Spinal cord (tissue), 10 donors: Measurements from ENCODE around the gene ADARB2. TPM values are rescaled to one million over a fixed set of nuclear protein-coding genes. Genes with fewer than 3 reads are reported as not detected.
"Not testable (repeated sequence)": the region's sequence is repeated elsewhere in the genome, so short reads cannot be mapped to it uniquely, and the experiment has no call there.

ENCODE experiments used
- DNase-seq, 6 donors: peaks; one replicate each; pipeline versions ENCODE4 v3.0.0 to v3.0.0-alpha.2; 2013 to 2015; ENCODE audit warnings: low spot score in 6 of 6, low read depth in 4 of 6
- H3K27ac ChIP-seq: one replicate; pipeline ENCODE4 v1.5.1; 2013; ENCODE audit warnings: low read depth, low read length, control low read depth
- H3K27me3 ChIP-seq: one replicate; pipeline ENCODE4 v1.6.1; 2013; ENCODE audit warnings: low read length; ENCODE audit not compliant: control insufficient read depth, insufficient read depth
- H3K36me3 ChIP-seq: one replicate; pipeline ENCODE4 v1.6.1; 2013; ENCODE audit warnings: low read length; ENCODE audit not compliant: control insufficient read depth, insufficient read depth
- H3K4me1 ChIP-seq: one replicate; pipeline ENCODE4 v1.6.1; 2013; ENCODE audit warnings: low read length; ENCODE audit not compliant: control insufficient read depth, insufficient read depth
- H3K4me3 ChIP-seq: one replicate; pipeline ENCODE4 v1.5.1; 2013; ENCODE audit warnings: low read depth, low read length, control low read depth
- H3K9me3 ChIP-seq: one replicate; pipeline ENCODE4 v1.6.1; 2013; ENCODE audit warnings: low read length; ENCODE audit not compliant: control insufficient read depth, insufficient read depth
- WGBS: methylation state at CpG from one replicate; pipeline ENCODE4 v1.1.5; 2013; ENCODE audit warnings: missing lambda C conversion rate; ENCODE audit not compliant: insufficient coverage; 5-methylcytosine and 5-hydroxymethylcytosine counted together
- polyA plus RNA-seq, 2 donors: library from polyadenylated mRNA; unstranded; fragments of 120-200 nt; gene quantifications; one replicate each; pipeline ENCODE4 v1.2.1, GENCODE V29; 2013; ENCODE audit not compliant: insufficient read length in 2 of 2
- total RNA-seq, 2 donors: library from RNA; depleted of rRNA in 1 of 2; stranded (reverse); fragments of 120-200 nt in 1 of 2; fragments of >200 nt in 1 of 2; gene quantifications; one replicate each; pipeline versions ENCODE4 v1.2.3 to v1.2.4, GENCODE V29; 2013 to 2014
- donor health status: healthy.

Gene ADARB2
- total and polyA plus RNA-seq, 4 donors: 4.1 to 11.2 (median 8.3) TPM

DNA sequence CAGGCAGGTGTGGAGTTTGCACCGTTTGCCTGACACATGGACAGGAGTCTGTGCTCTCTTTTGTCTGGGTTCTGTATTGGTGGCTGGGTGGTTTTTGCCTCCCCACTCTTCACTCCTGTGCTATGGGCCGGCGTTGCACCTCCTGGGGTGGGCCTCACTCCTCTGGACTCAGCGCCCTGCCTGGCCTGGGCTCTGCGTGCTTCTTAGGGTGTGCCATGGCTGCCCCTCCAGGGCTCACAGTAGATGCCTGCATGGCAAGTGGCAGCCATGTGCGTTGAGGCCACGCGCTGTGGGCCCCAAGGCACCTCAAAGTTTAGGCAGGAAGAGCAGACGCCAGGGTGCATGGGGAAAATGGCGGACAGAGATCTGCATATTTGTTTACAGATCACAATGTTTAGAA is 319.8 kb downstream of the ADARB2 start:
- Histone ChIP-seq H3K27ac (no peak overlapping the region), H3K27me3 (peaks cover 5% of the 10 kb centered on the region), H3K36me3 (no peaks in the 10 kb centered on the region), H3K4me1 (peaks cover 14% of the 10 kb centered on the region), H3K9me3 (no peaks in the 10 kb centered on the region), H3K4me3 (no peak overlapping the region)
- 98% methylated on average over 7 of the region's 10 CpGs for WGBS
- DNase-seq: no peak

DNA sequence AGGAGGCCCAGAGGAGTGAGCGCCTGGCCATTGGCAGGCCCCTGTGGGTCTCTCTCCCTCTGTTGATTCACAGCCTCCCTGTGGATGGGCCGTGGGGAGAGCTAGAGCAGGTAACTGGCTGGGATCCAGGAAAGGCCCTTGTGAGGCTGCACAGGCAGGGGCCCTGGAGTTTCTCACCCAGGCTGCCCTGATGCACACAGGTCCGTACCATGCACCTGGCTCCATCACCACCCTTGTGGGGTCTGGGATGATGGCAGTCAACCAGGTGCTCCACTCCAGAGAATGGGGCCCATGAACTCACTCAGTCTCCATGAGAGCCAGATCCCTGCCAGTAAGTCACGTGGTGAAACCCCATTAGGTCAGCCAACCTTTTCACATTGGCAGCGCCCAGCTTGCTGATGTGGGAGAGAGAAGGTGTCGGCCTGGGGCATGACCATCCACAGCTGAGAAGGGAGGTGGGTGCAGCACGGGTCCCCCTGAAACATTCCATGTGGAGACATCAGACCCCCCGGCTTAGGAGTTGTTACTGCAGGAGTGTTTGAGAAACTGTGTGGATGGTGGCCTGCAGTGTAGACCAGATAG is 320.8 kb downstream of the ADARB2 start:
- Histone ChIP-seq H3K4me3 (no peak overlapping the region), H3K9me3 (no peaks in the 10 kb centered on the region), H3K36me3 (no peaks in the 10 kb centered on the region), H3K4me1 (peaks cover 11% of the 10 kb centered on the region), H3K27ac (no peak overlapping the region), H3K27me3 (peaks cover 3% of the 10 kb centered on the region)
- WGBS: 93% methylated on average over 6 of the region's 8 CpGs
- no peak for DNase-seq

DNA sequence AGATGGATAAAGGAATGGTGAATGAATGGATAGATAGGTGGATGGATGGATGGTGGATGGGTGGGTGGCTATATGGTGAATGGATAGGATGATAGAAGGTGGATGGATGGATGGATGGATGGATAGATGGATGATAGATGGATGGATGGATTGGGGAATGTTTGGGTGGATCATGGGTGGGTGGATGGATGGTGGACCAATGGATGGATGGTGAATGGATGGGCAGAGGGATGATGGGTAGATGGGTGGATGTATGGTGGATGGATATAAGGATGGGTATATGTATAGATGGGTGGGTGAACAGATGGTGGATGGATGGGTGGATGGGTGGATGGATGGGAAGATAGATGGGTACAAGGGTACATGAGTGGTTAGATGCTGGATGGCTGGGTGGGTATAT is 322.4 kb downstream of the ADARB2 start:
- Histone ChIP-seq H3K27me3 (no peaks in the 10 kb centered on the region), H3K36me3 (no peaks in the 10 kb centered on the region), H3K4me1 (no peaks in the 10 kb centered on the region), H3K27ac (no peak overlapping the region), H3K9me3 (no peaks in the 10 kb centered on the region), H3K4me3 (no peak overlapping the region)
- no peak for DNase-seq

DNA sequence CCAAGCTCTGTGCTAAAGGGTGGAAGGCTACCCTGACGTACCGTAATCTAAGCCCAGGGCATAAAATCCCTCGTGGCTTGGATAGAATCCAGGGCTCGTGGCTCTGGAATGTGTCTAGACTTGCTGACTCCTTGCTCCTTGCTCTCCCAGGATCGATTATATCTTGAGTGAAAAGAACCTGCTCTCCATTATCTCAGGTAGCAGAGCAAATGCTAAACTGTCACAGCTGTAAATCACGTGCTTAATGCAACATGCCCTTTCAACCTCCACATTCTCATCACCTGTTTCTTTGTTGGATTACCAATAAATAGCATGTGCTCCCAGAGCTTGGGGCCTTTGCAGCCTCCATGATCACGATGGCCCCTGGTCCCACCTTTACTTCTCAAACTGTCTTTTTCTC is 323.0 kb downstream of the ADARB2 start:
- H3K27ac ChIP-seq, H3K27me3 ChIP-seq, H3K36me3 ChIP-seq, H3K4me1 ChIP-seq, H3K4me3 ChIP-seq, DNase-seq, H3K9me3 ChIP-seq: not testable (repeated sequence)
- 89% methylated on average over 6 of the region's 7 CpGs for WGBS

DNA sequence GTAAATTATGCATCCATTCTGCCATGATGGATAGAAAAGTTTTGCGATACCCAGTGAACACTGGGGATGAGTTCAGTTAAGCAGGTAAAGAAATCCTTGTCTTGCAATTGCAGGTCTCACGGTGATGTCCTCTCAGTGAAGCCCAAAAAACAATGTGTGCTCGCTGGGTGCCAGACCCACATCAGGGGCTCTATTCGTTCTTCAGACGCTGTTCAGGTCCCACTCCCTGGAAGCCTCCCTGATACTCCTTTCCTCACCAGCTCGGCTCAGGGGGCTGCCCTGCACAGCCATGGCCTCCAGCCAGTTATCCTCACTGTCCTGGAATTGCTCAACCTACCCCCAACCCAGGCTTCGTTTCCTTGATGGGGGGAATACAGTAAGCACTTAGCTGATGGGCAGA is 323.5 kb downstream of the ADARB2 start:
- Histone ChIP-seq H3K4me1 (no peaks in the 10 kb centered on the region), H3K4me3 (no peak overlapping the region), H3K27ac (no peak overlapping the region), H3K9me3 (no peaks in the 10 kb centered on the region), H3K36me3 (no peaks in the 10 kb centered on the region), H3K27me3 (no peaks in the 10 kb centered on the region)
- WGBS: 99% methylated on average over 5 of the region's 7 CpGs
- DNase-seq: no peak

DNA sequence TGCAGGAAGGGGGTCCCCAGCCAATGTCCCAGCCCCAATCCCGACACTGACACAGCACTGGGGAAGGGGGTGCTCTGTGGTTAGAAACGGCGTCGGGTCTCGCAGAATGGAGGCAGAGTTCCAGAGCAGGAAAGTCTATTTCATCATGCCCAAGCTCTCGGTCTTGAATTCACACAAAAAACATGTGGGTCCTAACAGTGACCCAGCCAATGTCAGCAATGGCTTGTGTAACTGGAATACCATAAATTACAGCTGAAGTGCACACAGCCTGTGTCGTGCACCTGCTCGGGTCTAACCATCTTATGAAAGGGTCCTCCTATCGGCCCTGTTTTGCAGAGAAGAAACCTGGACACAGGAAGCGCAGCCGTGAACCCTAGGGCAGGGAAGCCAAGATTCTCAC is 324.1 kb downstream of the ADARB2 start:
- DNase-seq: no peak
- no peaks in the 10 kb centered on the region for H3K36me3 ChIP-seq
- no peaks in the 10 kb centered on the region for H3K4me1 ChIP-seq
- H3K4me3 ChIP-seq: no peak overlapping the region
- H3K9me3 ChIP-seq: no peaks in the 10 kb centered on the region
- H3K27me3 ChIP-seq: no peaks in the 10 kb centered on the region
- H3K27ac ChIP-seq: no peak overlapping the region
- 96% methylated on average over 10 of the region's 11 CpGs for WGBS

DNA sequence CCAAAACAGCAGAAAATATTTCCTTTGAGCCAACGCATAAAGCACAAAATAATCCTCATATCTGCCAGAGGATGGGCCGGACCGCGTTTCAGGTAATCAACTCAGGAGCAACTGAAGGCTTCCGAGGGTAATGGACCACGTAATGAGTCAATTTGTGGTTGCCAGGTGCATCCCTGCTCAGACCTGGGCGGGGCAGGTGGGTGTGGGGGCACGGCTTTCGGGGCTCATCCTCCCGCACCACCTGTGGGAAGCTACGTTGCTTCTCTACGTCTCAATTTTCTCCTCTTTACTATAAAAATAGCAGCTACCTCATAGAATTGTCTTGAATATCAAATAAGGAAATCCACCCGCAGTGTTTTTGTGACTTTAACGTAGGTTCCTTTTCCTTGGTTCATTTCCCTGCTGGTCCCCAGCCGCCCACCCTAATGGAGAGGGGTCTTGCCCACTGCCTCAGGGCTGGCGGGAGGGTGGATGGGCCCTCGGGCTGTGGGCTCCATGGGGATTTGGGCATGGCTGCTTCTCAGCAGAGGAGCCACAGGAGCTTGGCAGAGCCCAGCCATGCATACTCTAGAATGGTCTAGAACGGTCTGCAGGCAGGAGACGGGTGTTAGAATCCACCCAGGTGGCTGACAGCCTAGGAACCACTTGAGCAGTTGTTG is 324.7 kb downstream of the ADARB2 start:
- H3K27me3 ChIP-seq: no peaks in the 10 kb centered on the region
- no peaks in the 10 kb centered on the region for H3K4me1 ChIP-seq
- H3K27ac ChIP-seq: no peak overlapping the region
- 83% methylated on average over 10 of the region's 19 CpGs for WGBS
- no peaks in the 10 kb centered on the region for H3K9me3 ChIP-seq
- H3K36me3 ChIP-seq: no peaks in the 10 kb centered on the region
- H3K4me3 ChIP-seq: no peak overlapping the region
- no peak for DNase-seq

DNA sequence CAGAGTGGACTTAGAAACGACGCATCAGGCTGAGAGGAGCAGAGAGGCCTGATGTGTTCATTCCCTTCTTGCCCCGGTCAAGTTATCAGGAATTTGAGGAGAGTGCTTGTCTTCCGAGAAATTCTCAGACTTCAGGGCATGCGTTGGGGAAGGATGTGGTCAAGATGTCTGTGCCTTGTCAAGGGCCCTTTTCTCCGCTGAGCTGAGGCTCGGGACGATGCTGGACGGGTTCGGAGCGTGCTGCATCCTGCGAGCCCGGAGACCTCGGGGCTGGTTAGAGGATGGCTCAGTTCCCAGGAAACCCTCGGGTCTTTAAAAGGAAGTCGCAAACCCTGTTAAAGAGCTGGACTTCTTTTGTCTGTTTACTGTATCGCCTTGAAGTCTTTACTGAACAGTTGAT is 325.4 kb downstream of the ADARB2 start:
- no peak overlapping the region for H3K4me3 ChIP-seq

DNA sequence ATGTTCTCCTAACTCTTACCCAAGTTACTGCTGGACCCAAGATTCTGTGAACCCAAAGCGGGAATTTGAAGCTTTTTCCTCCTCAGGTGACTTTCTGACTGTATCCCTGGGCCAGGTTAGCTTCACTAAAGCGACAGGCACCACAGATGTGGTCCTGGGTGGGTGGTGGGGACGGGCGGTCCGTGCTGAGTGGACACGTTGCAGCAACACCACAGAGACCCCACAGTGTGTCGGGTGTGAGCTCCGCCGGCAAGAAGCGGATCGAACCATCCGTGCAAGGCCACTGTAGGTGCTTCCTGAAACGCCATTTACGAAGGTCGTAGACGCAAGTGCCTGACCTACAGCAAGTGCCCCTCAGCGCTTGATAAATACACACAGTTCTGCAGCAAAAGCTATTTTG is 325.9 kb downstream of the ADARB2 start:
- peaks cover 5% of the 10 kb centered on the region for H3K4me1 ChIP-seq
- H3K27ac ChIP-seq: no peak overlapping the region
- no peak for DNase-seq
- 95% methylated on average over 15 of the region's 17 CpGs for WGBS
- no peaks in the 10 kb centered on the region for H3K36me3 ChIP-seq
- H3K4me3 ChIP-seq: no peak overlapping the region
- no peaks in the 10 kb centered on the region for H3K9me3 ChIP-seq
- no peaks in the 10 kb centered on the region for H3K27me3 ChIP-seq

More for the DNA sequence above, 325.4 kb downstream of the ADARB2 start:
- Histone ChIP-seq H3K27me3 (no peaks in the 10 kb centered on the region), H3K4me1 (peaks cover under 1% of the 10 kb centered on the region), H3K9me3 (no peaks in the 10 kb centered on the region), H3K36me3 (no peaks in the 10 kb centered on the region), H3K27ac (no peak overlapping the region)
- DNase-seq: no peak
- 72% methylated on average over 14 of the region's 17 CpGs for WGBS
